Muscle of leg (tissue), 11 donors: ENCODE measurements around the gene MRPL19. TPM values are rescaled to one million over a fixed set of nuclear protein-coding genes. Genes with fewer than 3 reads are reported as not detected.

Source experiments
- DNase-seq: peaks from one replicate; pipeline ENCODE4 v3.0.0; 2013
- H3K27ac ChIP-seq: one replicate; pipeline ENCODE4 v1.5.1; 2013; ENCODE audit warnings: mild to moderate bottlenecking, low read length, control low read depth
- H3K27me3 ChIP-seq: one replicate; pipeline ENCODE4 v1.6.1; 2013; ENCODE audit warnings: low read length; ENCODE audit not compliant: control insufficient read depth, insufficient read depth
- H3K36me3 ChIP-seq: one replicate; pipeline ENCODE4 v1.6.1; 2013; ENCODE audit warnings: low read length; ENCODE audit not compliant: control insufficient read depth, insufficient read depth
- H3K4me1 ChIP-seq: one replicate; pipeline ENCODE4 v1.6.1; 2013; ENCODE audit warnings: low read length; ENCODE audit not compliant: control insufficient read depth, insufficient read depth
- H3K4me3 ChIP-seq: one replicate; pipeline ENCODE4 v1.5.1; 2013; ENCODE audit warnings: low read length, control low read depth
- H3K9me3 ChIP-seq: replicated peaks from 2 replicates; pipeline ENCODE4 v1.6.1; 2013; ENCODE audit warnings: low read depth, low read length; ENCODE audit not compliant: control insufficient read depth
- WGBS: methylation state at CpG from one replicate; pipeline ENCODE4 v1.1.5; 2013; ENCODE audit warnings: missing lambda C conversion rate; ENCODE audit not compliant: insufficient coverage; 5-methylcytosine and 5-hydroxymethylcytosine counted together
- polyA plus RNA-seq, 8 donors: library from polyadenylated mRNA; unstranded; fragments of 120-200 nt; gene quantifications; one replicate each; pipeline versions ENCODE4 v1.2.1 to v1.2.3, GENCODE V29; 2013; ENCODE audit warnings: inconsistent platforms in 1 of 8, low replicate concordance in 1 of 8; ENCODE audit not compliant: insufficient read length in 8 of 8, insufficient read depth in 1 of 8
- total RNA-seq: library from RNA; stranded (reverse); fragments of 120-200 nt; gene quantifications from one replicate; pipeline ENCODE4 v1.2.4, GENCODE V29; 2013

Gene MRPL19
- total and polyA plus RNA-seq, 9 donors: 27.3 to 39.5 (median 34.8) TPM

- H3K36me3 ChIP-seq: no peaks in the 10 kb centered on the region
- no peak overlapping the region for H3K27ac ChIP-seq
- H3K27me3 ChIP-seq: peaks cover 3% of the 10 kb centered on the region
- 65% methylated on average over 6 of the region's 6 CpGs for WGBS
- no peak overlapping the region for H3K4me3 ChIP-seq
- H3K4me1 ChIP-seq: peaks cover 4% of the 10 kb centered on the region
- H3K9me3 ChIP-seq: no peaks in the 10 kb centered on the region
- DNase-seq: no peak
Observed at GRCh38 chr2:75605770-75606529, 40.6 kb upstream of the MRPL19 start.

DNA sequence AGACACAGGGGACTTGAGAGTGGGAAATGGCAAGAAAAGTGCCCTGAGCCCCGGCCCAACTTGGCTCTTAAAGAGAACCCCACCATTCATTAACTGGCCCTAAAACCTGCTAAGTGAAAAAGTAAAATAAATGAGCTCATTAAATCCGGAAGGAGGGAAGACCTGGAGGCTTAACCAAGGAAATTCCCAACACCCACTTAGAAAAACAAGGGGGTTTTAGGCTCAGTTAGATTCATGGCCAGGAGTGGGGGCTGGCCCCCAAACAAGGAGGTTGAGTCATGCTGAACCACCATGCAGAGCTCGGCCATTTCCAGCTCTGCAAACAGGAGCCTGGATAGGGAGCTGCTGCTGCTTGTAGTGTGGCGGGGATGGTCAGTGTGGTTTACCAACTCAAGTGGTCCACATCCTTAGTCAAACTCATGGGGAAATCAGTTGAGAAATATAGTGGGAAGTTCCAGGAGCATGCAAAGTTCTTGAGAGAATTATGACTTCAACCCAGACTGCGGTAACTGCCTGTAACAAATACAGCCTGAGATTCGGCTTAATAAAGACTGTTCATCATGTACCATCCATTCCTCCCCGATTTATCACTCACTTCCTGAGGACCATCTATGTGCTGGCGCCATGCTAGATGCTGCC is 39.7 kb upstream of the MRPL19 start:
- H3K27me3 ChIP-seq: peaks cover 3% of the 10 kb centered on the region
- no peaks in the 10 kb centered on the region for H3K36me3 ChIP-seq
- no peak overlapping the region for H3K4me3 ChIP-seq
- no peaks in the 10 kb centered on the region for H3K9me3 ChIP-seq
- H3K27ac ChIP-seq: no peak overlapping the region
- no peak for DNase-seq
- peaks cover 4% of the 10 kb centered on the region for H3K4me1 ChIP-seq
- 92% methylated on average over 4 of the region's 8 CpGs for WGBS

- no peaks in the 10 kb centered on the region for H3K36me3 ChIP-seq
- H3K4me3 ChIP-seq: no peak overlapping the region
- peaks cover 4% of the 10 kb centered on the region for H3K4me1 ChIP-seq
- no peak overlapping the region for H3K27ac ChIP-seq
- WGBS: 100% methylated on average over 1 of the region's 3 CpGs
- no peaks in the 10 kb centered on the region for H3K9me3 ChIP-seq
- peaks cover 3% of the 10 kb centered on the region for H3K27me3 ChIP-seq
- DNase-seq: no peak
Observed at GRCh38 chr2:75607400-75607798, 39.2 kb upstream of the MRPL19 start.

GRCh38 chr2:75607988-75608683 is 38.4 kb upstream of the MRPL19 start:
- H3K27me3 ChIP-seq: peaks cover 3% of the 10 kb centered on the region
- no peaks in the 10 kb centered on the region for H3K36me3 ChIP-seq
- H3K27ac ChIP-seq: no peak overlapping the region
- 70% methylated on average over 2 of the region's 7 CpGs for WGBS
- H3K4me1 ChIP-seq: peaks cover 4% of the 10 kb centered on the region
- no peak overlapping the region for H3K4me3 ChIP-seq
- H3K9me3 ChIP-seq: no peaks in the 10 kb centered on the region
- peak; percentile 17 for DNase-seq

- peak overlapping the region; percentile 27 for H3K4me3 ChIP-seq
- H3K4me1 ChIP-seq: peaks cover 4% of the 10 kb centered on the region
- H3K27me3 ChIP-seq: peaks cover 3% of the 10 kb centered on the region
- peak; percentile 64 for DNase-seq
- no peak overlapping the region for H3K27ac ChIP-seq
- no peaks in the 10 kb centered on the region for H3K36me3 ChIP-seq
- 7% methylated on average over 21 of the region's 25 CpGs for whole genome bisulfite sequencing
- no peaks in the 10 kb centered on the region for H3K9me3 ChIP-seq
Observed at GRCh38 chr2:75608684-75609333, 37.8 kb upstream of the MRPL19 start.

GRCh38 chr2:75609334-75609689 is 37.3 kb upstream of the MRPL19 start:
- peaks cover 3% of the 10 kb centered on the region for H3K27me3 ChIP-seq
- no peak for DNase-seq
- no peak overlapping the region for H3K4me3 ChIP-seq
- no peaks in the 10 kb centered on the region for H3K36me3 ChIP-seq
- H3K4me1 ChIP-seq: peaks cover 4% of the 10 kb centered on the region
- 86% methylated on average over 1 of the region's 5 CpGs for WGBS
- no peaks in the 10 kb centered on the region for H3K9me3 ChIP-seq
- no peak overlapping the region for H3K27ac ChIP-seq

DNA sequence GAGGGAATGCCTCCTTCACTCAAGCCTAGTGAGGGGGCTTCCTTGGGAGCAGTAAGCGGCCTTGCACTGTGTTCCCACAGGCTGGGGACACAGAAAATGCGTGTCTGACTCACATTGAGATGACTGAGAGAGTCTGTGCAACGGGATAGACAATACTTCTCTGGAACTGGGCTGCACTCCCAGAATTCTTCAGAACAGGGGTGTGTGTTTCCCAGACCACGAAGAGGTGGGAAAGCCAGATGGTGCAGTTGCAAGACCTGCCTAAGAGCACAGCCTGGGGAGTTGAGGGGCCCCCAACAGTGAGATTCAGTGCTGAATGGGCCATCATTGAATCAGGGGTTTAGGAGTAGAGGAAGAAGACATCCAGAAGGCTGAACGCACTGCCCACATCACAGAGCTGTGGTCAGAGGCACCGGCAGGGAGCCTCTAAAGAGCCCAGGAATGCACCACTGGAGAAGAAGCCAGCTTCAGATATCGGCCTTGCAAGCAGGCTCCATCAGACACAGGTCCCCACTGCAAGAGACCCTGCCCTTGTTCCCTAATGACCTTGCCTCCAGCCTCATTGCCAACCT is 36.6 kb upstream of the MRPL19 start:
- no peaks in the 10 kb centered on the region for H3K36me3 ChIP-seq
- DNase-seq: no peak
- H3K9me3 ChIP-seq: no peaks in the 10 kb centered on the region
- H3K27ac ChIP-seq: no peak overlapping the region
- 67% methylated on average over 7 of the region's 7 CpGs for WGBS
- no peak overlapping the region for H3K4me3 ChIP-seq
- peaks cover 3% of the 10 kb centered on the region for H3K27me3 ChIP-seq
- peaks cover 4% of the 10 kb centered on the region for H3K4me1 ChIP-seq

DNA sequence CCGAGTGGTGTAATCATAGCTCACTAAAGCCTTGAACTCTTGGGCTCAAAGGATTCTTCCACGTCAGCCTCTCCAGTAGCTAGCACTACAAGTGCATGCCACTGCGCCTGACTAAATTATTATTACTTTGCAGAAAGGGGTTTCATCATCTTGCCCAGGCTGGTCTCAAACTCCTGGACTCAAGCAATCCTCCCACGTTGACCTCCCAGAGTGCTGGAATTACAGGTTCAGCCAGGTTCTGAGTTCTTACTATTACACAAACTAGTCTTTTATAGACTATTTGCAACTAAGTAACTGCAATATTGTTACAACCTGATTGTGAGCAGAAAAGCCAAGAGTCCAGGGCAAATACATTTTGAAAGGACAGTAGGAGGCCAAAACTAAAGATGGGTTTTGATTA is 35.9 kb upstream of the MRPL19 start:
- no peak overlapping the region for H3K27ac ChIP-seq
- H3K36me3 ChIP-seq: no peaks in the 10 kb centered on the region
- H3K4me1 ChIP-seq: peaks cover 4% of the 10 kb centered on the region
- H3K9me3 ChIP-seq: no peaks in the 10 kb centered on the region
- 86% methylated on average over 1 of the region's 4 CpGs for WGBS
- DNase-seq: no peak
- no peak overlapping the region for H3K4me3 ChIP-seq
- peaks cover 3% of the 10 kb centered on the region for H3K27me3 ChIP-seq

DNA sequence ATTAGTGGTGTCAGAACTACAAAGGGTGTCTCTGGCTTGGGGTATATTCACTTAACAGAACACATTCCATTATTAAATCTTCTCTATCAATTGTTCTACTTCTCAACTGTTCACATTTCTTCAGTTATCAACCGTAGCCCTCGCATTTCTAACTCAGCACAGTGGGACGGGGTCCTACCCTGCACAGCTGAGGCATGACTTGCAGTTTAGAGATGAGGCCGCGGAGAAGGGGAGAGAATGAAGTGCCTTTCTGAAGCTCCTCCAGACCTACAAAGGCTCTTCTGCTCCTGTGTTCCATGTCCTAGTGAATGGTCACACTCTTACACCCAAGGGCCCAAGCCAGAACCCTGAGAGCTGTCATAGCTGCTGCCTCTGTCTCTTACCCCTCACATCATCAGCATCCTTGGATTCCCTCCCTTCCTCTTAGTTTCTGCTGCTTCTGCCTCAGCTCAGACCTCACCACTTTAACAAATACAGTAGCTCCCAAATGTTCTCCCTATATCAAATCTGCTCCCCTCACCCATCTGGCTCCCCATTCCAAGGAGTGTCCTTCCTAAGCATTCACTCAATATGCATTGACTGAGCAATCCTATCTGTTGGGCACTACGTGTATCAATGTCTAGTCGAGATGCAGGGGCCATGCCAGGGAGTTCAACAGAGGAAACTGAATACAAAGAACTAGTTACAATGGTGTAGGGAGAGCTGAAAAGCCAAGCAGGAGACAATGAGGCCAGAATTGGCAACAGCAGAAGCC is 34.3 kb upstream of the MRPL19 start:
- WGBS: 95% methylated on average over 4 of the region's 7 CpGs

More for the DNA sequence above, 34.3 kb upstream of the MRPL19 start:
- DNase-seq: no peak
- Histone ChIP-seq H3K27me3 (peaks cover 3% of the 10 kb centered on the region), H3K27ac (no peak overlapping the region), H3K9me3 (no peaks in the 10 kb centered on the region), H3K4me1 (peaks cover 4% of the 10 kb centered on the region), H3K4me3 (no peak overlapping the region), H3K36me3 (no peaks in the 10 kb centered on the region)
